HG02981 (cell line): ENCODE data around the gene NKX2-3.

Source experiments
- ATAC-seq: cut with Tn5 transposase; IDR thresholded peaks from one replicate; pipeline ENCODE4 v1.9.1; 2021; ENCODE audit warnings: mild to moderate bottlenecking, moderate library complexity; ENCODE audit not compliant: unreplicated experiment

Gene NKX2-3

GRCh38 chr10:99573790-99574189 is 41.0 kb downstream of the NKX2-3 start:
- no peak for ATAC-seq

DNA sequence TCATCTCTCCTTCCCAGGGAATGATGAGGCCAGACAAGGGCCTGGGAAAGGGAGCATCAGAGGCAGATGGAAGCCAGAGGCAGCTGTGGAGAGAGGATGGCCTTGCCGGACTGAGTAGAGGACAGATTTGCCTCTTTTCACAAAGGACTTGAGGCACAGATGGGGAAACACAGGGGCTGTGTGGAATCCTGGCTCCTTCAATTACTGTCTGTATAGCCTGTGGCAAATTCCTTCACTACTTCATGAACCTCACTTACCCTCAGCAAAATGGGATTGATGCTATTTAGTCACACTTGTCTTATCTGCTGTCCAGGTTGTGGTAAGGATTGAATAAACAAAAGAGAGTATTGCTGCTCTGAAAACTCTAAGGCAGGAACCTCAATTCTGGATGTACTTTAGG is 47.2 kb downstream of the NKX2-3 start:
- ATAC-seq: no peak

DNA sequence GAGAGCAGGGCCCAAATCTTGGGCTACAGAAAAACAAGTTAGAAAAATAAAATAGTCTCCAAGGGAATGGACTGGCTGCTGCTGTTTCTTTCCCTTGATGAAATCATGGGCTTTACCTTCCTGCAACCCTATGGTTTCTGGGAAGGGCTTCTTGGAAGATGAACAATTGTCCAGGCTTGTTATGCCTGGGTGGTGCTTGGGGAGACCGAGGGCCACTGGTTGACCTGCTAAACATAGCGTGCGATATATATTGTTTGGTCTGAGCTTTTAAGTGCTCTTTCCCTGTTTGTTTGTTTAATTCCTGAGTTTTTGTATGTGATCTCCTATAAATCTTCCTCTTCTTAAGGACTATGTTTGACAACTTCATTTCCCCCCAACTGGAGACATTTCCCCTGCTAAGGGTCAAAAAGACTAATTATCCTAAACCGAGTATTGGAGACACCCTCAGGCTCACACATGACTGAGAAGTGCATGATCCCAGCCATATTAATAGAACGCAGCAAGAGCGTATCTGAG is 49.6 kb downstream of the NKX2-3 start:
- ATAC-seq: no peak

DNA sequence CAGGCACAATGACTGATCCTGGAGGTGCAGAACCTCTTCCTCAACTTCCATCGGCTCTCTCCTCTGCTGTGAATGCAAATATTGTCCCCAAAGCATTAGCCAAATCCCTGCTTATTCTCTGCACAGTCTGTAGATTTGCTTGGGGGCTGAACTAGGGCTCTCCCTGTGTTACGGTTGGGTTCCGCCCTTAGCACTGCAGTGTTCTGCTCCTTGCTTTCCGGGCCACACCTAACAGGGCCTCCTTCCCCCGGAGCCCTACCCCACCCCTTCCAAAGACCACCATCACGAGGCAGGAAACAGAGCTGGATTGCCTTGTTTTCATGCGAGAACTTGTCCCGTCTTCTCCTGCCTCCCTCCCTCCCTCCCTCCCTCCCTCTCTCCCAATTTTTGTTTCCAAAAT is 50.9 kb downstream of the NKX2-3 start:
- no peak for ATAC-seq
